SK-N-SH treated with all-trans-retinoic acid at 6 μM for 48 hours (cell line): Measurements from ENCODE around the gene PHF11.

Experiments
- ATAC-seq: fragments of 200-7000 bp; cut with Tn5 transposase; 3 replicates; pipeline ENCODE4 v1.9.1; 2020; ENCODE audit warnings: mild to moderate bottlenecking, moderate library complexity
- ARNTL ChIP-seq: fragments of 450-650 bp; formaldehyde crosslinking; IDR thresholded peaks from 2 replicates; pipeline ENCODE4 v1.5.0; 2020; ENCODE audit warnings: low read depth, mild to moderate bottlenecking, moderate library complexity, borderline replicate concordance
- BACH2 ChIP-seq: fragments of 250-450 bp; sonication (Bioruptor Pico); IDR thresholded peaks from 2 replicates; pipeline ENCODE4 v1.9.0; 2021; ENCODE audit warnings: mild to moderate bottlenecking, borderline replicate concordance
- CREB5 ChIP-seq: fragments of 250-450 bp; sonication (Bioruptor Pico); IDR thresholded peaks from 2 replicates; pipeline ENCODE4 v1.5.1; 2020; ENCODE audit warnings: low read depth, mild to moderate bottlenecking, moderate library complexity
- CSRNP3 ChIP-seq: fragments of 250-450 bp; sonication (Bioruptor Pico); IDR thresholded peaks from 2 replicates; pipeline ENCODE4 v1.5.1; 2021; ENCODE audit warnings: mild to moderate bottlenecking, moderate library complexity
- ISL1 ChIP-seq: fragments of 250-450 bp; sonication (Bioruptor Pico); IDR thresholded peaks from 2 replicates; pipeline ENCODE4 v2.1.2; 2022; ENCODE audit warnings: mild to moderate bottlenecking, moderate library complexity
- OSR1 ChIP-seq: fragments of 250-450 bp; sonication (Bioruptor Pico); IDR thresholded peaks from 2 replicates; pipeline ENCODE4 v1.8.0; 2022; ENCODE audit warnings: moderate library complexity, mild to moderate bottlenecking, inconsistent platforms
- PATZ1 ChIP-seq: fragments of 250-450 bp; sonication (Bioruptor Pico); IDR thresholded peaks from 2 replicates; pipeline ENCODE4 v1.8.0; 2020; ENCODE audit warnings: mild to moderate bottlenecking, moderate library complexity, borderline replicate concordance
- POU6F1 ChIP-seq: fragments of 250-450 bp; sonication (Bioruptor Pico); IDR thresholded peaks from 2 replicates; pipeline ENCODE4 v1.8.0; 2021; ENCODE audit warnings: low read depth, mild to moderate bottlenecking, moderate library complexity, borderline replicate concordance
- PPARA ChIP-seq: fragments of 250-450 bp; sonication (Bioruptor Pico); IDR thresholded peaks from 2 replicates; pipeline ENCODE4 v1.5.0; 2020; ENCODE audit warnings: mild to moderate bottlenecking, borderline replicate concordance
- RARB ChIP-seq: fragments of 250-450 bp; sonication (Bioruptor Pico); IDR thresholded peaks from 2 replicates; pipeline ENCODE4 v1.8.0; 2021; ENCODE audit warnings: mild to moderate bottlenecking, moderate library complexity
- SNAI2 ChIP-seq: fragments of 250-450 bp; sonication (Bioruptor Pico); IDR thresholded peaks from 2 replicates; pipeline ENCODE4 v1.5.0; 2020; ENCODE audit warnings: mild to moderate bottlenecking, moderate library complexity
- TCF4 ChIP-seq: fragments of 250-450 bp; sonication (Bioruptor Pico); IDR thresholded peaks from 2 replicates; pipeline ENCODE4 v1.8.0; 2021; ENCODE audit warnings: mild to moderate bottlenecking, moderate library complexity, borderline replicate concordance
- TOX ChIP-seq: fragments of 250-450 bp; sonication (Bioruptor Pico); IDR thresholded peaks from 2 replicates; pipeline ENCODE4 v1.8.0; 2021; ENCODE audit warnings: mild to moderate bottlenecking, moderate library complexity, borderline replicate concordance
- TSHZ2 ChIP-seq: fragments of 250-450 bp; sonication (Bioruptor Pico); IDR thresholded peaks from 2 replicates; pipeline ENCODE4 v1.5.0; 2020; ENCODE audit warnings: mild to moderate bottlenecking, moderate library complexity
- ZC3H10 ChIP-seq: fragments of 250-450 bp; sonication (Bioruptor Pico); IDR thresholded peaks from 2 replicates; pipeline ENCODE4 v1.5.1; 2021; ENCODE audit warnings: mild to moderate bottlenecking, moderate library complexity
- ZFP3 ChIP-seq: fragments of 250-450 bp; sonication (Bioruptor Pico); IDR thresholded peaks from 2 replicates; pipeline ENCODE4 v1.5.0; 2020; ENCODE audit warnings: mild to moderate bottlenecking, moderate library complexity
- ZFP30 ChIP-seq: fragments of 450-650 bp; formaldehyde crosslinking; IDR thresholded peaks from 2 replicates; pipeline ENCODE4 v1.5.0; 2022; ENCODE audit warnings: mild to moderate bottlenecking, moderate library complexity
- ZNF70 ChIP-seq: fragments of 450-650 bp; formaldehyde crosslinking; IDR thresholded peaks from 2 replicates; pipeline ENCODE4 v1.5.0; 2020; ENCODE audit warnings: mild to moderate bottlenecking, moderate library complexity
- ZNF8 ChIP-seq: fragments of 450-650 bp; formaldehyde crosslinking; IDR thresholded peaks from 2 replicates; pipeline ENCODE4 v1.5.0; 2020; ENCODE audit warnings: mild to moderate bottlenecking, moderate library complexity

Gene PHF11

GRCh38 chr13:49540552-49540951 is 44.8 kb downstream of the PHF11 start (continued):
- TF ChIP-seq ZNF8 (CRISPR knock-in tag) (no peak), ZC3H10 (no peak)

GRCh38 chr13:49543656-49544055 is 47.9 kb downstream of the PHF11 start:
- ATAC-seq = no peak
- TF ChIP-seq ISL1 = no peak
- no peak for TF ChIP-seq ZFP3
- TF ChIP-seq POU6F1 (CRISPR knock-in tag) = no peak
- TF ChIP-seq ZNF70 (CRISPR knock-in tag) = no peak
- no peak for TF ChIP-seq PATZ1 (CRISPR knock-in tag)
- TF ChIP-seq PPARA (CRISPR knock-in tag) = no peak
- TF ChIP-seq TCF4 (CRISPR knock-in tag) = no peak
- TF ChIP-seq RARB = no peak
- no peak for TF ChIP-seq ZNF8 (CRISPR knock-in tag)
- TF ChIP-seq ZFP30 (CRISPR knock-in tag) = no peak
- no peak for TF ChIP-seq BACH2 (CRISPR knock-in tag)
- TF ChIP-seq CREB5 (CRISPR knock-in tag) = no peak
- no peak for TF ChIP-seq ARNTL
- no peak for TF ChIP-seq TOX (CRISPR knock-in tag)
- no peak for TF ChIP-seq SNAI2 (CRISPR knock-in tag)
- no peak for TF ChIP-seq TSHZ2
- TF ChIP-seq OSR1 (CRISPR knock-in tag) = no peak

- no peak for TF ChIP-seq PATZ1 (CRISPR knock-in tag)
- no peak for TF ChIP-seq TCF4 (CRISPR knock-in tag)
- TF ChIP-seq ZFP3 = no peak
- no peak for TF ChIP-seq TOX (CRISPR knock-in tag)
- TF ChIP-seq ZC3H10 = no peak
- TF ChIP-seq TSHZ2 = no peak
- TF ChIP-seq CSRNP3 (CRISPR knock-in tag) = no peak
- TF ChIP-seq ARNTL = no peak
- ATAC-seq = no peak
Observed at GRCh38 chr13:49545661-49546060, 49.9 kb downstream of the PHF11 start.
